TTC549 (cell line): ENCODE data around the gene ZNF831.

Experiments used
- FAIRE-seq: peaks from 2 replicates; lab custom pipeline; 2012; peaks lifted over from hg19 to GRCh38; lab: Jason Lieb, UNC

Gene ZNF831

GRCh38 chr20:59157961-59158541 is 5.6 kb upstream of the ZNF831 start:
- FAIRE-seq = no peak

GRCh38 chr20:59158673-59159072 is 4.9 kb upstream of the ZNF831 start:
- FAIRE-seq = no peak

GRCh38 chr20:59159091-59159490 is 4.5 kb upstream of the ZNF831 start:
- no peak for FAIRE-seq

- FAIRE-seq = no peak
Observed at GRCh38 chr20:59159493-59160376, 3.9 kb upstream of the ZNF831 start.

GRCh38 chr20:59160389-59161115 is 3.1 kb upstream of the ZNF831 start:
- no peak for FAIRE-seq

- no peak for FAIRE-seq
Observed at GRCh38 chr20:59161721-59162120, 1.9 kb upstream of the ZNF831 start.

GRCh38 chr20:59164686-59165391 is 1.2 kb downstream of the ZNF831 start:
- no peak for FAIRE-seq

- no peak for FAIRE-seq
Observed at GRCh38 chr20:59165396-59165795, 1.8 kb downstream of the ZNF831 start.

GRCh38 chr20:59165891-59166709 is 2.5 kb downstream of the ZNF831 start:
- FAIRE-seq = no peak

GRCh38 chr20:59170406-59171349 is 7.1 kb downstream of the ZNF831 start:
- no peak for FAIRE-seq

- FAIRE-seq = no peak
Observed at GRCh38 chr20:59171986-59172385, 8.4 kb downstream of the ZNF831 start.

GRCh38 chr20:59173938-59174491 is 10.4 kb downstream of the ZNF831 start:
- FAIRE-seq = no peak

- no peak for FAIRE-seq
Observed at GRCh38 chr20:59175002-59175401, 11.4 kb downstream of the ZNF831 start.

- no peak for FAIRE-seq
Observed at GRCh38 chr20:59175861-59176260, 12.2 kb downstream of the ZNF831 start.

- FAIRE-seq = no peak
Observed at GRCh38 chr20:59176812-59177211, 13.2 kb downstream of the ZNF831 start.

GRCh38 chr20:59177266-59178250 is 13.9 kb downstream of the ZNF831 start:
- FAIRE-seq = no peak

GRCh38 chr20:59178983-59179595 is 15.5 kb downstream of the ZNF831 start:
- no peak for FAIRE-seq

GRCh38 chr20:59179988-59180387 is 16.4 kb downstream of the ZNF831 start:
- no peak for FAIRE-seq
